Measurements from ENCODE around the gene DUS1L. TPM values are rescaled to one million over a fixed set of nuclear protein-coding genes. Genes with fewer than 3 reads are reported as not detected.

Gene DUS1L
- total and polyA plus RNA-seq, 12 donors = 34.1 to 191 (median 44.1) TPM

GRCh38 chr17:82084373-82085030, 18.9 kb upstream of the DUS1L start:
- no peak overlapping the region for H3K4me3 ChIP-seq
- peak in 1 of 2 donors; percentile 12 for DNase-seq
- intact Hi-C loops (cut with DNase I) = no loop called here
- H3K4me1 ChIP-seq = no peaks in the 10 kb centered on the region
- no peaks in the 10 kb centered on the region for H3K27me3 ChIP-seq
- TF ChIP-seq CTCF (IDR thresholded peaks at IDR 0.05) = no peak
- H3K36me3 ChIP-seq = peaks cover 0 to 100% (median 82%) of the 10 kb centered on the region in 9 donors
- no peak overlapping the region for H3K27ac ChIP-seq
- WGBS, 2 donors = 94% methylated on average over 31 of the region's 31 CpGs
- H3K9me3 ChIP-seq = no peaks in the 10 kb centered on the region
- no peak for ATAC-seq

DNA sequence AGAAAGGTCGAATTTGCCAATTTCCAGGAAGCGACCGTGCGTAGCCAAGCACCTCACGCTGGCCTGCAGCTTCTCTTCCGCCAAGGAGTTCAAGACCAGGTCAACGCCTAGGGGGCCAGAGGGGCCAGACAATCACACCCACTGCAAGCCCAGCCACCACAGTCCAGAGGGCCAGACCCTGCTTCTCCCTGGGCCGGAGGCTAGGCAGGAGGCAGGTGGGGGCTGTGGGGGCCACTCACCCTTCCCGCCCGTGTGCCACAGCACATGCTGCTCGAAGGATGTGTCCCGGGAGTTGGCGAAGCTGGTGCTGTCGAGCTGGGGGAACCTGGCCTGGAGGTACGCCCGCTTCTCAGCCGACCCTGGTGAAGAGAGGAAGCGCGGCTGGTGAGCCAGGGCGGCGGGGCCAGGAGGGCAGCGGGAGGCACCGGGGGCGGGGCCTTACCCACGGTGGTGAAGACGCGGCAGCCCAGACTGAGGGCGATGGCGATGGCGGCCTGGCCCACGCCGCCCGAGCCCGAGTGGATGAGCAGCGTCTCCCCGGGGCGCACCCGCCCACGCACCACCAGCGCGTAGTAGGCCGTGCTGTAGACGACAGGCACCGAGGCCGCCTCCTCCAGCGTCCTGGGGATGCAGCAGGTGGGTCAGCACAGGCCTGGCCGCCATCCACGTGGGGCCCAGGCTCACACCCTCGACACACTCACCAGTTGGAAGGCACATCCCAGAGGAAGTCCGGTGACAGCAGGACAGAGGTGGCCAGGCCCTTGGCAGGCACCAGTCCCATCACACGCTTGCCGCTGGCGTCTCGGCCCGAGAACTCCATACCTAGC, 18.1 kb upstream of the DUS1L start:
- no peak overlapping the region for H3K27ac ChIP-seq
- no peak for ATAC-seq
- WGBS, 2 donors = 91 to 93% methylated on average over 52 to 55 of the region's 55 CpGs
- H3K4me3 ChIP-seq = no peak overlapping the region
- H3K36me3 ChIP-seq = peaks cover 0 to 99% (median 74%) of the 10 kb centered on the region in 9 donors
- H3K9me3 ChIP-seq = no peaks in the 10 kb centered on the region
- DNase-seq = no peak
- no peaks in the 10 kb centered on the region for H3K4me1 ChIP-seq
- no peaks in the 10 kb centered on the region for H3K27me3 ChIP-seq
- intact Hi-C loops (cut with DNase I) = no loop called here
- TF ChIP-seq CTCF (IDR thresholded peaks at IDR 0.05) = no peak

DNA sequence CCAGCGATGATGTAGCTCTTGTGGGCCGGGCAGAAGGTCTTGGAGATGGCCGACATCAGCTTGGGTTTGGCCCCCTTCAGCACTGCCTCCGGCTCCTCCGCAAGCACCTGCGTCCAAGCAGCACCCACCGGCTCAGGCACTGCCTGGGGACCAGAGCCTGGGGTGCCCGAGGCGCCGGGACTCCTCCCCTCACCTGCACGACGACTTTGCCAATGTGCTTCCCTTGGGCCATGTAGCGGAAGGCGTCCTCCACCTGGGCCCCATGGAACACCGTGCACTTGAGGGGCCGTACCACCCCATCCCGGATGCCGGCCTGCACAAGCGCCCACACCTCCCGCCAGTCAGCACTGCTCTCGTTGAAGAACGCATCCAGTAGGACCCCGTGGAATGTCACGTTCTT, 17.4 kb upstream of the DUS1L start:
- Histone ChIP-seq H3K27ac (no peak overlapping the region), H3K4me1 (peaks cover 0 to 5% (median 0%) of the 10 kb centered on the region in 9 donors), H3K36me3 (peaks cover 0 to 97% (median 67%) of the 10 kb centered on the region in 9 donors), H3K9me3 (no peaks in the 10 kb centered on the region), H3K27me3 (no peaks in the 10 kb centered on the region), H3K4me3 (no peak overlapping the region)
- ATAC-seq (no peak), DNase-seq (no peak)
- 94 to 95% methylated on average over 24 of the region's 24 CpGs for WGBS, 2 donors
- no peak for TF ChIP-seq CTCF (IDR thresholded peaks at IDR 0.05)
- intact Hi-C loops (cut with DNase I) = no loop called here

DNA sequence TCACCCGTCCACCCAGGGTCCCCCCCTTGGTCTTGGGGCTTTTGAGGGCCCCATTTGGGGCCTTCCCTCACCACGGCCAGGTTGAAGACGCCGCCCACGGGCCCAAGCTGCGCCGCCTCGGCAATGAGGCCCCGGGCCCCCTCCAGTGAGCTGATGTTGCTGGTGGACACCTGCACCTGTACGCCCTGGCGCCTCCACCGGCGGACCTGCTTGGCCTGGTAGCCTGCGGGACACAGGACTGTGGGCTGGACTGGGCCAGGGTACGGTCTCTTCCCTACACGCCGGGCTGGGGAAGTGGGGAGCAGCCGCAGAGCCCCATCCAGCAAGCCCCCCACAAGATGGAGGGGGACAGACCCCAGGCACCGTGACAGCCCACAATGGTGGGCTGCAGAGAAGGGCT, 16.9 kb upstream of the DUS1L start:
- no peak for TF ChIP-seq CTCF (IDR thresholded peaks at IDR 0.05)
- Histone ChIP-seq H3K36me3 (peaks cover 0 to 92% (median 63%) of the 10 kb centered on the region in 9 donors), H3K4me1 (peaks cover 0 to 6% (median 0%) of the 10 kb centered on the region in 9 donors), H3K9me3 (no peaks in the 10 kb centered on the region), H3K4me3 (no peak overlapping the region), H3K27me3 (no peaks in the 10 kb centered on the region), H3K27ac (no peak overlapping the region)
- DNase-seq (no peak), ATAC-seq (no peak)
- 92 to 95% methylated on average over 19 of the region's 19 CpGs for WGBS, 2 donors
- intact Hi-C loops (cut with DNase I) = no loop called here
